Activated CD8-positive, alpha-beta T cell treated with anti-CD3 and anti-CD28 coated beads, Interleukin-2, amount 10 ng/mL, durations not matched to agents 7 days and 5 days (primary cell): ENCODE results near the gene COMMD1. TPM values are rescaled to one million over a fixed set of nuclear protein-coding genes. Genes with fewer than 3 reads are reported as not detected.

ENCODE experiments used
- ATAC-seq: fragments of 150-1000 bp; cut with Tn5 transposase; one replicate; pipeline ENCODE4 v1.10.0; 2021; ENCODE audit warnings: moderate library complexity
- CTCF ChIA-PET: fragments of 350-600 bp; sonication (Branson Sonifier 250); formaldehyde crosslinking; loops from one replicate; lab custom pipeline; 2021; ENCODE audit warnings: antibody characterized with exemption; lab: Charles Lee
- POLR2A ChIA-PET: fragments of 350-600 bp; sonication (Branson Sonifier 250); formaldehyde crosslinking; loops from one replicate; lab custom pipeline; 2021; ENCODE audit warnings: antibody characterized with exemption; lab: Charles Lee
- DNase-seq: peaks from one replicate; pipeline ENCODE4 v3.0.0-alpha.2; 2020
- H3K27ac Mint-ChIP-seq: one replicate; pipeline ENCODE4 v1.8.0; 2021; ENCODE audit warnings: mild to moderate bottlenecking, mixed read lengths
- H3K27me3 Mint-ChIP-seq: one replicate; pipeline ENCODE4 v1.8.0; 2021; ENCODE audit warnings: low read depth, mixed read lengths
- H3K36me3 Mint-ChIP-seq: one replicate; pipeline ENCODE4 v1.8.0; 2021; ENCODE audit warnings: low read depth, mixed read lengths
- H3K4me1 Mint-ChIP-seq: one replicate; pipeline ENCODE4 v1.8.0; 2021; ENCODE audit warnings: low read depth, mixed read lengths
- H3K4me3 Mint-ChIP-seq: one replicate; pipeline ENCODE4 v1.8.0; 2021; ENCODE audit warnings: mild to moderate bottlenecking, mixed read lengths
- H3K9me3 Mint-ChIP-seq: one replicate; pipeline ENCODE4 v1.8.0; 2022; ENCODE audit warnings: mixed read lengths; ENCODE audit not compliant: insufficient read depth
- total RNA-seq, 2 experiments: library from RNA; stranded (reverse); gene quantifications; one replicate each; pipeline ENCODE4 v1.2.3, GENCODE V29; 2021

The COMMD1 gene
- total RNA-seq, 2 experiments from 2014 or later: 29.3 to 30.5 TPM

DNA sequence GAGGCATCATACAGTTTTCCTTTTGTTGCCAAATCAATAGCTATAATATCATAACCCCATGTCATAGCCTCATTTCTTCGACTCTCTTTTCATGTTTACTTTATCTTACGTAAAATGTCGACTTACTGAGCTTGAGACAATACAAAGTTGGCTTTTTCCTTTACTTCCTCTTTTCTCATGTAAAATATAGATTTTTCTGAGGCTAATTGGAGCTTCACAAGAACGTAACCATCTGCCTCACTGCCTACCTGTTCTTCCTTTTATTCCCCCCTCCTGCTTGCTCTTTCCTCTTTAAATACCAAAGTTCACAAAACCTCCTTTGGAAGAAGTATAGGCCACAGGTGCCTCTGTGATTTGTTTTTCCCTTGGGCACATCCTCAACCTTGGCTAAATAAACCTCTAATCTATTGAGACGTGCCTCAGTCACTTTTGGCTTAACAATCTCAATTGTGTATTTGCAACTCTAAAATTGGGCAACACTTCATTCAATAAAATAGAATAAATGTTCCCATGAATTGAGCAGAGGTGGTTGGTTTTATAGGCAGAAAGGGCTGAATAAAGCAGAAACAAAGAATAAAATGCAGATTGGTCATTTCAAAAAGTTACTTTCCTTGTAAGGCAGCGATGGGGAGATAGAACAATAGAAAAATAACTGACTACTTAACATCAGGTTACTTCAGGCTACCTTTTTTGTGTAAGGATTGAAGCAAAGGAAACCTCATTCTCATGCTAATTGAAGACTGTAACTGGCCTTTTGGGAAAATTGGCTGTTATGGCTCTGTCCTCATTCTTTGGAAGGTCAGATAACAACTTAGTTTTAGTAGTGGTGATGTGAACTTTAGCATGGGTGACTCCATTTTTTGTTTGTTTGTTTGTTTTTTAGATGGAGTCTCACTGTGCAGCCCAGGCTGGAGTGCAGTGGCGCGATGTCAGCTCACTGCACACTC is 21.3 kb downstream of the COMMD1 start:
- no peaks in the 10 kb centered on the region for H3K27me3 Mint-ChIP-seq
- H3K4me1 Mint-ChIP-seq: no peaks in the 10 kb centered on the region
- ChIA-PET POLR2A (no interaction called here), CTCF (interaction anchor here (0.7 kb wide), 1 partner anchor 485 kb away, joined by 3 read pairs; no protein-coding TSS in a partner anchor)
- ATAC-seq: no peak
- H3K9me3 Mint-ChIP-seq: no peaks in the 10 kb centered on the region
- H3K36me3 Mint-ChIP-seq: no peaks in the 10 kb centered on the region
- H3K27ac Mint-ChIP-seq: no peak overlapping the region
- H3K4me3 Mint-ChIP-seq: no peak overlapping the region
- DNase-seq: no peak

DNA sequence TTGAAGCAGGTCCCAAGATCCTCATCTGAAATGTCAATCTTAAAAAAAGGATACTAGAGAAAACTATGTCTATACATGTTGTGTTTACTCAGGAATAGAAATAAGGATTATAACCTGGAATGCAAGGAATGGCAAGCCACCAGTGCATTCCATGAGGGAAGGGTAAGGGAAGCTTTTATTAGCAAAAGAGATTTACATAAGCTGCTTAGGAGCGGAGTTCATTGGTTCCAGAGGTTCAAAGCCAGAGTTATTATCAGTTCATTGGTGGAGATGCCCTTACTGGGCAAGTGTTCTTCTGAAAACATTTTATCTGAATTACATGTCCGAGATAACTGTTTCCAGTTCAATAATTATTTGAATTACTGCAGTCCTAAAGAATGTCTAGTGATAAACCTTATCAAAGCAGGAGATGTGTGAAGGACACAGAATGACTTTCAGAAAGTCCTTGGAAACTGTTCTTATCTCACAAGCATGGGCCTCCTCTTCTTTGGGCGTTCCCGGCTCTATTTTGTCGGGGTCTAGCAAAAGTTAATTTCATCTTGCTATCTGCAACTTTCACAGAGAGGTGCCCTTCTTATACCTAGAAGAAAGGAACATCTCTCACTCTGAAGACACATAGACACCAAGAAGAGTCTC is 23.5 kb downstream of the COMMD1 start:
- POLR2A ChIA-PET: no interaction called here
- CTCF ChIA-PET: no interaction called here
- no peak overlapping the region for H3K27ac Mint-ChIP-seq
- ATAC-seq (no peak), DNase-seq (no peak)
- H3K9me3 Mint-ChIP-seq: no peaks in the 10 kb centered on the region
- H3K36me3 Mint-ChIP-seq: no peaks in the 10 kb centered on the region
- no peaks in the 10 kb centered on the region for H3K27me3 Mint-ChIP-seq
- no peaks in the 10 kb centered on the region for H3K4me1 Mint-ChIP-seq
- H3K4me3 Mint-ChIP-seq: no peak overlapping the region

DNA sequence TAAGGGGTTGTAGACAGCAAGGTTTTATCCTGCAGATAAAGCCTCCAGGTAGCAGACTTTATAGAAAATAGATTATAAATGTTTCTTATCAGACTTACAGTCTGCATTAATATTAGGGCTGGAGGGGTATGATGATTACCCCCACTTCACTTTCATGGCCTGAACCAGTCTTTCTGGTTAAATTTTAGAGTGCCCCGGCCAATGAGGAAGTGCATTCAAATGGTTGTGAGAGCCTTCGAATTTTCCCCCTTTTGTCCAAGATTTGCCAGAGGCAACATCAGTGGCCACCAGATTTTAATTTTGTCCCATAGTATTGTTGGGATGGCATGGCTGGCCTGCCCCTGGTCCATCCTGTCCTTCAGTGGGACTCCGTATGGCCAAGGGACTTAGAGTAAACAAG is 31.6 kb downstream of the COMMD1 start:
- ATAC-seq (no peak), DNase-seq (no peak)
- no peaks in the 10 kb centered on the region for H3K36me3 Mint-ChIP-seq
- ChIA-PET CTCF (no interaction called here), POLR2A (no interaction called here)
- no peaks in the 10 kb centered on the region for H3K9me3 Mint-ChIP-seq
- H3K27me3 Mint-ChIP-seq: no peaks in the 10 kb centered on the region
- no peaks in the 10 kb centered on the region for H3K4me1 Mint-ChIP-seq
- H3K27ac Mint-ChIP-seq: no peak overlapping the region
- H3K4me3 Mint-ChIP-seq: no peak overlapping the region

DNA sequence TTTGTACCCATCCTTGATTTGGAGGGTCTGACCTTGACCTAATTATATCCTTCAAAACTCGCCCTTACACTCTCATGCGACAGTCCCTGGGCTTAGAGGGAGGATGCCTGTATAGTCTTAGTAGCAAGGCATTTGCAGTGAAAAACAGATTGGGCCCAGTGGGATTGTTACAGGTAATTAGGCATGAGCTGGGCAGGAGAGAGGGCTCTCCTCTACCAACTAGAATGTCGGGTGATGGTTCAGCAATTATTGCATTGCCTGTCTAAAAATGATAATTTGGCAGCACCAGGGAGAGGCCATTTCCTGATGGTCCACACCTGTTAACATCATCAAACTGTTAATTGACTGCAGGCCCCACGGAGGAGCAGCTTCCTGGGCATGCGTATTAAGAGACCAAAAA is 32.4 kb downstream of the COMMD1 start:
- CTCF ChIA-PET: interaction anchor here (0.8 kb wide), 1 partner anchor 55 kb away, joined by 5 read pairs; no protein-coding TSS in a partner anchor
- Mint-ChIP-seq H3K4me3 (no peak overlapping the region), H3K9me3 (no peaks in the 10 kb centered on the region), H3K27me3 (no peaks in the 10 kb centered on the region), H3K4me1 (no peaks in the 10 kb centered on the region), H3K36me3 (no peaks in the 10 kb centered on the region), H3K27ac (no peak overlapping the region)
- DNase-seq (no peak), ATAC-seq (no peak)
- POLR2A ChIA-PET: no interaction called here

DNA sequence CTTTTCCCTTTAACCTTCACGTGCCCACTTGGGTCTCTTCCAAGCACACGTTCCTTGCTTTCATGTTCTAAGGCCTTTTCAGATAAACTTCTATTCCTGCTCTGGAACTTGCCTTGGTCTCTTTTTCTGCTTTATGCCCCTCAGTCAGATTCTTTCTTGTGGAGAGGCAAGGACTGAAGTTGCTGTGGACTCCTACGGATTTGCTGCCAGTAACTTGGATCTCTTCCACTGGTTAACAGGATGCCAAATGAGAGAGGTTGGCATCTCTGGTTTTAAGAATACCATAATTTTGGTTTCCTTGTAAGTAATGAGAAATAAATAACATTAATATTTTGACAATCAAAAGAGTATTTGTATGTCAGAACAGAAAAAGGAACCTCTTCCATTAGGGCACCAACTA is 33.0 kb downstream of the COMMD1 start:
- H3K27me3 Mint-ChIP-seq: no peaks in the 10 kb centered on the region
- no peak for DNase-seq
- CTCF ChIA-PET: interaction anchor here (0.8 kb wide), 1 partner anchor 55 kb away, joined by 5 read pairs; no protein-coding TSS in a partner anchor
- H3K27ac Mint-ChIP-seq: no peak overlapping the region
- no peak for ATAC-seq
- no peaks in the 10 kb centered on the region for H3K9me3 Mint-ChIP-seq
- H3K4me3 Mint-ChIP-seq: no peak overlapping the region
- H3K36me3 Mint-ChIP-seq: no peaks in the 10 kb centered on the region
- H3K4me1 Mint-ChIP-seq: no peaks in the 10 kb centered on the region
- POLR2A ChIA-PET: no interaction called here

DNA sequence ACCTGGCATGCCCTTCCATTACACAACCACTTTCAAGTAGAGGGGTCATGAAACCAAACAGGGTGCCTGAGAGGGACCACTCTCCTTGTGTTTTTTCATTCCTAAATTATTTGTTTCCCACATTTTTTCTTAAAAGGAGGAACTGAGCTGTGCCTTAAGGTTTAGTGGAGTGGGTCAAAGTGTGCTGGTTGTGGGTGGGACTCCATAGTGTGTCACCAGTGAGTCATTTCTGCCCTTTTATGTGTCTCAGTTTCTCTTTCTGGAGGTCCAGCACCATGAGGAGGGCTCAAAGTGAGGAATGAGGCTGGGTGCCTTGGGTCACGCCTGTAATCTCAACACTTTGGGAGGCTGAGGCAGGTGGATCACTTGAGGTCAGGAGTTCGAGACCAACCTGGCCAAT is 37.8 kb downstream of the COMMD1 start:
- CTCF ChIA-PET: interaction anchor here (1.0 to 1.6 kb wide), 3 partner anchors 8 to 12 kb away, joined by 3 to 4 read pairs (median 3); no protein-coding TSS in a partner anchor
- no peak for ATAC-seq
- POLR2A ChIA-PET: no interaction called here

DNA sequence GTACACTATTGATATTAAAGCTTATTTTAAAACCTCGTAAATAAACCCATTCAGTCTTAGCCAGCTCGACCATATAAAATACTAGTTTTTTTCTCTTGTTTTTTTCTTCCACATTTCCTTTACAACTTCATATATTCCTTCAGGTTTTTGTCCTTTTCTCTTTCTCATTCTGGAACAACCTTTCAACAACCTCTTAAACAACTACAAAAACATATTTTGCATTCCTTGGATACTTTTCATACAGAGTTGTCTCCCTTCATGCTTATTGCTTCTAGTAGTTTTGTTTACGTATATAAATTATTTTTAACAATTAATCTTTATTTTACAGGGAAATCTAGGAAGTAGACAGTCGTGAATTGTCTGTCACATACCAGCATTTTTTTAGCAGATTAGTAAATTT is 41.2 kb downstream of the COMMD1 start:
- ATAC-seq: no peak
- ChIA-PET POLR2A (interaction anchor here (0.6 kb wide), 1 partner anchor 289 kb away, joined by 3 read pairs; no protein-coding TSS in a partner anchor), CTCF (no interaction called here)
- DNase-seq: no peak
- H3K9me3 Mint-ChIP-seq: no peaks in the 10 kb centered on the region
- no peak overlapping the region for H3K27ac Mint-ChIP-seq
- H3K27me3 Mint-ChIP-seq: no peaks in the 10 kb centered on the region
- peaks cover 3% of the 10 kb centered on the region for H3K4me1 Mint-ChIP-seq
- H3K4me3 Mint-ChIP-seq: no peak overlapping the region
- H3K36me3 Mint-ChIP-seq: no peaks in the 10 kb centered on the region

More for the DNA sequence above, 37.8 kb downstream of the COMMD1 start:
- H3K9me3 Mint-ChIP-seq: no peaks in the 10 kb centered on the region
- no peaks in the 10 kb centered on the region for H3K36me3 Mint-ChIP-seq
- no peak for DNase-seq
- H3K4me1 Mint-ChIP-seq: peaks cover 3% of the 10 kb centered on the region
- H3K27ac Mint-ChIP-seq: no peak overlapping the region
- no peak overlapping the region for H3K4me3 Mint-ChIP-seq
- no peaks in the 10 kb centered on the region for H3K27me3 Mint-ChIP-seq

DNA sequence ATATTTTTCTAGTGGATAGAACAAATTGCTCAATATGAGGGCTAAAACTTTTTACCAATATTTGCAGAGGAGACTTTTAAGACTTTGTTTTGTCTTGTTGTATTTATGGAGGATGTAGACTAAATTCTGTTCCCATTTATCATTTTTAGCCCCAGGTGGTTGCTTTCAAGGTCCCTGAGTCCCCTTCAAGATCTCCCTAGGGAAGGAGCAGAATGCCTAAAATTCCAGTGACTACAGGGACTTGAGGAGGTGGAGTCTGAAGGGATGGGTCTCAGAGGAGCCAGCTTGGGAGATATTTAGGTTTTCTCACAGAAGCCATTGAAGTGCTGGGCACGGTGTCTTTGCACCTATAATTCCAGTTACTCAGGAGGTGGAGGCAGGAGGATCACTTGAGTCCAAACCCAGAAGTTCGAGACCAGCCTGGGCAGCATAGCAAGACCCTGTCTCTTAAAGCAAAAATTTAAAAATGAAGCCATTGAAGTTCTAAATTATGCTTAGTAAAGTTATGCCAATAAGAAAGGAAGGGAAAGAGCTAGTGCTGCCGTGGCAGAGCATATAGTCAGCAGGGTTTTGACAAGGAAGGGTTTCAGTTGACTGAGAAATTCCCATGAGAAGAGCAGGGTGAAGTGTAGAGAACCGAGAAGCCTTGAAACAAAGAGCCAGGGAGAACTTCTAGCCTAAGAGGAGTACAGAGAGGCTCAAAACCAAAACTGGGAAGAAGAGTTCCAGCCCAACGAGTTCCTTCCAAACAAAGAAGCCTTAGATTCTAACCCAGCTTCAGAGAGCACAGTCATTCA is 43.4 kb downstream of the COMMD1 start:
- ChIA-PET POLR2A (no interaction called here), CTCF (no interaction called here)
- ATAC-seq: no peak
- H3K36me3 Mint-ChIP-seq: peaks cover 3% of the 10 kb centered on the region
- H3K4me3 Mint-ChIP-seq: no peak overlapping the region
- no peak overlapping the region for H3K27ac Mint-ChIP-seq
- no peaks in the 10 kb centered on the region for H3K27me3 Mint-ChIP-seq
- H3K4me1 Mint-ChIP-seq: peaks cover 3% of the 10 kb centered on the region
- no peak for DNase-seq
- no peaks in the 10 kb centered on the region for H3K9me3 Mint-ChIP-seq

DNA sequence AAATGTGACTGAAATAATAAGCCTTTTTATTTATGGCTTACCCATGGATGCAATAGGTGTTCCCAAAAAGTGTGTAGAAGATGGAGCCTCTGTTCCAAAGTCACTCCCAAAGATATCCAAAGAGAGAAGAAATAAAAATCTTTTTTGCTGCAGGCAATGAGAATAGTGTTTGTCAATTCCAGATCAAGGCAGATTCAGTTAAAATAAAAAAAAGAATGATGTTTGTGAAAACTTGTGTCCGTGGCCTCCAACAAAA is 43.9 kb downstream of the COMMD1 start:
- H3K4me1 Mint-ChIP-seq: peaks cover 3% of the 10 kb centered on the region
- ChIA-PET POLR2A (no interaction called here), CTCF (no interaction called here)
- DNase-seq: no peak
- no peak overlapping the region for H3K27ac Mint-ChIP-seq
- ATAC-seq: no peak
- H3K4me3 Mint-ChIP-seq: no peak overlapping the region
- H3K27me3 Mint-ChIP-seq: no peaks in the 10 kb centered on the region
- H3K36me3 Mint-ChIP-seq: peaks cover 3% of the 10 kb centered on the region
- H3K9me3 Mint-ChIP-seq: no peaks in the 10 kb centered on the region

DNA sequence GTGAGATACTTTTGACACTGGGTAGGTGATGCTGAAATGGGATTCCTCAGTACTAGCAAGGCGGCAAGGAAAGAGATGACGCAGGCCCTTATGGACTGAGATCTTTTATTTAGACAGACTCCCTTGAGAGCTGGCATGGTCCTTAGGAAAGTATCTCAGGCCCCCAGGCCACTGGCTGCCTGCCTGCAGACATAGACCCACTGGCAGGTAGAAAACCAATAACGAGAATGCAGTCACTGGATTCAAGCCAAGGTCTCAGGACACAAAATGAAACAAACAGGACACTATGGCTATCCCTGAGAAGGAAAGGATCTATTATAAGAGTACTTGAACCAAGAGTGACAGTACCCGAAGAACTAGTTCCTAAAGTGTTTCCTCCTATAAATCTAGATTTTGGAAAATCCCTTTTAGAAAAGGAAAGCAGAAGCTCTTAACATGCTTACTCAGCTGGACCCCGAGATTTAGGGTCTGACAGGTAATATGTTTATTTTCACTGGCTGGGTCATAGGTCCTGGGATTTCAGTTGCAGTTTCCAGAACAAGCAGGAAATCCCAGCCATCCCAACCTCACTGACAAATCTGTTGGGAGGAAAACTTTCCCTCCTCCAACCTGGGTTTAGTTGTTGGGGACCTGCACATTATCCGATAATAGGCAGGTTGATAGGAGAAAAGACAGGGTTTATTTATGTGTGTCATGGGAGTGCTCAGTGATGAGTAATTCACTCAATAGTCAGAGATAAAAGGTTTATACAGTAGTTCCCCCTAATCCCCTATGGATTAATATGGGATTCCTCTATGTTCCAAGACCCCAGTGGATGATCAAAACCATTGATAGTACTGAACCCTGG is 44.5 kb downstream of the COMMD1 start:
- ATAC-seq (no peak), DNase-seq (no peak)
- peaks cover 3% of the 10 kb centered on the region for H3K36me3 Mint-ChIP-seq
- H3K4me3 Mint-ChIP-seq: no peak overlapping the region
- POLR2A ChIA-PET: no interaction called here
- H3K4me1 Mint-ChIP-seq: no peaks in the 10 kb centered on the region
- no peak overlapping the region for H3K27ac Mint-ChIP-seq
- CTCF ChIA-PET: no interaction called here
- no peaks in the 10 kb centered on the region for H3K27me3 Mint-ChIP-seq
- H3K9me3 Mint-ChIP-seq: no peaks in the 10 kb centered on the region

DNA sequence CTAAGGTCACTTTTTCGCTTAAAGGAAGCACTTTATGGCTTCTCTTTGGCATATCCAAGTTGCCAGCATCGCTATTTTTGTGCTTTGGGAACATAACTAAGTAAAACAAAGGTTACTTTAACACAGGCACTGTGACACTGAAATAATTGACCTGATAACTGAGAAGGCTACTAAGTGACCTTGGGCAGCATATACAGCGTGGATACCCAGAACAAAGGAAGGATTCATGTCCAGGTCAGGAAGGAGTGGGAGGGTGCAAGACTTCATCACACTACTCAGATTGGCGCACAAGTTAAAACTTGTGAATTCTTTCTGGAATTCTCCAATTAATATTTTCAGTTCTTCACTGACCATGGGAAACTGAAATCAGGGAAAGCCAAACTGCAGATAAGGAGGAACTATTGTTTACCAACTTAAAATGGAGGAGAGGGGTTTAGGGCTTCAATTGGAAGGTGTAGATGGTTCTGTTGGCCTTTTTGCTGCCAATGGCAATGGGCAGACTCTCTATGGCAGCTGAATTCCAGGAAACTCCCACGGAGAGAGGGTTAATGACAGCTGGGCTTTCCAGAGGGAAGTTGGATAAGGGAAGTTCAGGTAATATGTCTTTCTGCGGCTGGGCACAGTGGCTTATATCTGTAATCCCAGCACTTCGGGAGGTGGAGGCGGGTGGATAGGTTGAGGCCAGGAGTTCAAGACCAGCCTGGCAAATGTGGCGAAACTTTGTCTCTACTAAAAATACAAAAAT is 45.3 kb downstream of the COMMD1 start:
- CTCF ChIA-PET: no interaction called here
- Mint-ChIP-seq H3K4me3 (no peak overlapping the region), H3K4me1 (no peaks in the 10 kb centered on the region), H3K9me3 (no peaks in the 10 kb centered on the region), H3K36me3 (peaks cover 3% of the 10 kb centered on the region), H3K27ac (no peak overlapping the region), H3K27me3 (no peaks in the 10 kb centered on the region)
- ATAC-seq (no peak), DNase-seq (no peak)
- POLR2A ChIA-PET: no interaction called here
